Measurements from ENCODE around the gene NSFL1C. TPM values are rescaled to one million over a fixed set of nuclear protein-coding genes. Genes with fewer than 3 reads are reported as not detected.

Gene NSFL1C
- polyA plus RNA-seq, 1 of the 3 experiments (the other 2 are of a cell fraction) = 45.9 TPM

DNA sequence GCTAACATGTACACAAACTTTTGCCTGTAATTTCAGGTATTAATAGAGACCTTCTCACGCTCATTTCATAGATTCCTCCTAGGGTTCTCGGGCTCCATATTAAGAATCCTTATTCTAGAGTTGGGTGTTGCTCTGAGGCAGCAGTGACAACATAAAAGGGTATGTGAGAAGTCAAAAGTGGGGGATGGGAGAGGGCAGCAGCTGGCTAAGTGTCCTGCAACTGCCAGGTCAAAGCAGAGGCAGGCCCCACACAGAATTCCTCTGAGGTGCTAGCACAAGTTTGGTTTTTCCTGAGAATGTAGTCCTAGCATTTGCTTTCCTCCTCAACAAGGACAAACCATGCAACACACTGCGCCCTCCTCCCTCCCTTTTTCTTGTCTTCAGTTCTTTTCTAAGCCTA lies 4.6 kb downstream of the NSFL1C start:
- CTCF ChIA-PET = interaction anchor here (0.8 kb wide), 1 partner anchor 18 kb away, joined by 3 read pairs; no protein-coding TSS in a partner anchor

GRCh38 chr20:1460275-1460674 lies 6.4 kb downstream of the NSFL1C start:
- CTCF ChIA-PET = interaction anchor here (1.1 kb wide), 1 partner anchor 352 kb away, joined by 3 read pairs; no protein-coding TSS in a partner anchor
- Histone ChIP-seq H3K4me3 (ENCODE audit: low read depth in 2 of 2, low read length in 1 of 2) (no peak overlapping the region), H3K27ac (ENCODE audit: low read depth in 2 of 2, low read length in 1 of 2) (no peak overlapping the region), H3K9me3 (no peaks in the 10 kb centered on the region), H3K9me2 (no peaks in the 10 kb centered on the region), H3F3A (replicated peaks; ENCODE audit: insufficient read depth) (no peaks in the 10 kb centered on the region), H2AFZ (ENCODE audit: low read depth) (no peak overlapping the region), H4K20me1 (ENCODE audit: insufficient read depth) (peaks cover 34% of the 10 kb centered on the region), H3K27me3 (ENCODE audit: insufficient read depth) (no peaks in the 10 kb centered on the region), H3K36me3 (replicated peaks in 1 of 2; ENCODE audit: control insufficient read depth in 1 of 2, insufficient read depth in 2 of 2, low read length in 1 of 2) (peaks cover 61 to 75% of the 10 kb centered on the region in 2 experiments), H3K4me1 (ENCODE audit: control insufficient read depth in 1 of 2, insufficient read depth in 2 of 2, low read depth in 1 of 2, low read length in 1 of 2) (peaks cover 3 to 6% of the 10 kb centered on the region in 2 experiments; a peak in 1 of 4 replicates), H3K9ac (no peak overlapping the region), H3K79me2 (ENCODE audit: insufficient read depth) (peaks cover 67% of the 10 kb centered on the region), H3K4me2 (no peak overlapping the region)
- POLR2A ChIA-PET = no interaction called here
- 98% methylated on average over 2 of the region's 2 CpGs for WGBS (ENCODE audit: low lambda C conversion rate)
- TF ChIP-seq EZH2phosphoT487 (IDR thresholded peaks at IDR 0.05; ENCODE audit: borderline replicate concordance, low read depth) (no peak), MAX (IDR thresholded peaks at IDR 0.05; ENCODE audit: low read depth) (no peak), PBX3 (IDR thresholded peaks at IDR 0.05) (no peak), SMC3 (IDR thresholded peaks at IDR 0.05; ENCODE audit: low read depth, low read length) (no peak), CHD2 (IDR thresholded peaks at IDR 0.05; ENCODE audit: low read length, partially characterized antibody) (no peak), POLR2AphosphoS5 (IDR thresholded peaks at IDR 0.05; ENCODE audit: low read depth, low read length) (no peak), TAF1 (IDR thresholded peaks at IDR 0.05; ENCODE audit: borderline replicate concordance, low read depth, low read length) (no peak), EP300 (IDR thresholded peaks at IDR 0.05; ENCODE audit: borderline replicate concordance in 1 of 2, low read depth in 1 of 2, low read length in 1 of 2) (no peak), RCOR1 (IDR thresholded peaks at IDR 0.05; ENCODE audit: low read length) (no peak), NFIC (IDR thresholded peaks at IDR 0.05; ENCODE audit: borderline replicate concordance) (no peak), ELF1 (IDR thresholded peaks at IDR 0.05) (no peak), TEAD4 (IDR thresholded peaks at IDR 0.05; ENCODE audit: borderline replicate concordance, insufficient read depth) (no peak), MXI1 (IDR thresholded peaks at IDR 0.05; ENCODE audit: low read depth, low read length) (no peak), FOXM1 (IDR thresholded peaks at IDR 0.05; ENCODE audit: low read depth) (no peak), SIN3A (IDR thresholded peaks at IDR 0.05; ENCODE audit: borderline replicate concordance, low read depth, low read length) (no peak), CTCF (IDR thresholded peaks at IDR 0.05) (no peak), FOSL2 (IDR thresholded peaks at IDR 0.05; ENCODE audit: borderline replicate concordance, low read depth) (no peak), RFX5 (IDR thresholded peaks at IDR 0.05; ENCODE audit: low read length) (no peak), YY1 (IDR thresholded peaks at IDR 0.05; ENCODE audit: low read depth) (no peak)
- TF ChIP-seq, protein P1, sequence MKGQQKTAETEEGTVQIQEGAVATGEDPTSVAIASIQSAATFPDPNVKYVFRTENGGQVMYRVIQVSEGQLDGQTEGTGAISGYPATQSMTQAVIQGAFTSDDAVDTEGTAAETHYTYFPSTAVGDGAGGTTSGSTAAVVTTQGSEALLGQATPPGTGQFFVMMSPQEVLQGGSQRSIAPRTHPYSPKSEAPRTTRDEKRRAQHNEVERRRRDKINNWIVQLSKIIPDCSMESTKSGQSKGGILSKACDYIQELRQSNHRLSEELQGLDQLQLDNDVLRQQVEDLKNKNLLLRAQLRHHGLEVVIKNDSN (IDR thresholded peaks at IDR 0.05; ENCODE audit: borderline replicate concordance, low read depth) = no peak
- no peak for DNase-seq

More for the DNA sequence above, 4.6 kb downstream of the NSFL1C start:
- no peaks in the 10 kb centered on the region for H3K9me2 ChIP-seq
- H3K9me3 ChIP-seq = no peaks in the 10 kb centered on the region
- H3K27ac ChIP-seq (ENCODE audit: low read depth in 2 of 2, low read length in 1 of 2) = no peak overlapping the region
- no peak overlapping the region for H3K9ac ChIP-seq
- H3K79me2 ChIP-seq (ENCODE audit: insufficient read depth) = peaks cover 78% of the 10 kb centered on the region
- H2AFZ ChIP-seq (ENCODE audit: low read depth) = no peak overlapping the region
- POLR2A ChIA-PET = no interaction called here
- 95% methylated on average over 3 of the region's 3 CpGs for WGBS (ENCODE audit: low lambda C conversion rate)
- no peaks in the 10 kb centered on the region for H3F3A ChIP-seq (replicated peaks; ENCODE audit: insufficient read depth)
- peaks cover 44 to 66% of the 10 kb centered on the region in 2 experiments for H3K36me3 ChIP-seq (replicated peaks in 1 of 2; ENCODE audit: control insufficient read depth in 1 of 2, insufficient read depth in 2 of 2, low read length in 1 of 2)
- no peak for DNase-seq
- H4K20me1 ChIP-seq (ENCODE audit: insufficient read depth) = peaks cover 42% of the 10 kb centered on the region
- no peak overlapping the region for H3K4me3 ChIP-seq (ENCODE audit: low read depth in 2 of 2, low read length in 1 of 2)
- TF ChIP-seq RCOR1 (IDR thresholded peaks at IDR 0.05; ENCODE audit: low read length) (no peak), FOXJ3 (CRISPR knock-in tag; IDR thresholded peaks at IDR 0.05) (no peak), POLR2AphosphoS5 (IDR thresholded peaks at IDR 0.05; ENCODE audit: low read depth, low read length) (no peak), GABPA (IDR thresholded peaks at IDR 0.05; ENCODE audit: low read depth) (no peak), GATA2 (CRISPR knock-in tag; IDR thresholded peaks at IDR 0.05) (no peak), EP300 (IDR thresholded peaks at IDR 0.05; ENCODE audit: borderline replicate concordance in 1 of 2, low read depth in 1 of 2, low read length in 1 of 2) (no peak), SIN3A (IDR thresholded peaks at IDR 0.05; ENCODE audit: borderline replicate concordance, low read depth, low read length) (no peak), ELF1 (IDR thresholded peaks at IDR 0.05) (no peak), TCF12 (IDR thresholded peaks at IDR 0.05) (no peak)
- H3K4me2 ChIP-seq = no peak overlapping the region
- peaks cover 11% of the 10 kb centered on the region in 2 experiments; a peak in 1 of 4 replicates for H3K4me1 ChIP-seq (ENCODE audit: control insufficient read depth in 1 of 2, insufficient read depth in 2 of 2, low read depth in 1 of 2, low read length in 1 of 2)
- H3K27me3 ChIP-seq (ENCODE audit: insufficient read depth) = no peaks in the 10 kb centered on the region
